ENCODE data around the gene DDX27. TPM values are rescaled to one million over a fixed set of nuclear protein-coding genes. Genes with fewer than 3 reads are reported as not detected.

Gene DDX27
- total and polyA plus RNA-seq, 3 donors from 2014 or later, result 53.3 to 58.3 (median 54.1) TPM

DNA sequence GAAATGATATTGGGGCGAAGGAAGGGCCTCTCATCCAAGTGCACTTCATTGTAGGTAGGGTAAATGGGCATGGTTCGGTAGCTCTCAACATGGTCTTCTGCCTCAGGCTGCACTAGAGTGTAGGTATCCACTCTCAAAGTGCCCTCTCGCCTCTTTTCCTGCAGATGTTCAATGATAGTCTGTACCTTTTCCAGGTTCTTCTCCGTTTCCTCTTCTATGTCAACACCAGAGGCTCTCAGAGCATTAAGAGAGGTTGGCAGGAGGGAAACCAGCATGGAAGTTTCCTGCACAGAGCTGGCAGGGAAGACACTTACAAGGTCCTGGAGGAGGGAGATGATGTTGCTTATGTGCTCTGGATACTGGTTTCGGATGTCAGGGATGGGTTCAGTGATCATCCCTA lies 51.5 kb downstream of the DDX27 start:
- no peaks in the 10 kb centered on the region for H3K36me3 ChIP-seq (ENCODE audit: low read depth, missing control alignments)
- TF ChIP-seq, protein P1, sequence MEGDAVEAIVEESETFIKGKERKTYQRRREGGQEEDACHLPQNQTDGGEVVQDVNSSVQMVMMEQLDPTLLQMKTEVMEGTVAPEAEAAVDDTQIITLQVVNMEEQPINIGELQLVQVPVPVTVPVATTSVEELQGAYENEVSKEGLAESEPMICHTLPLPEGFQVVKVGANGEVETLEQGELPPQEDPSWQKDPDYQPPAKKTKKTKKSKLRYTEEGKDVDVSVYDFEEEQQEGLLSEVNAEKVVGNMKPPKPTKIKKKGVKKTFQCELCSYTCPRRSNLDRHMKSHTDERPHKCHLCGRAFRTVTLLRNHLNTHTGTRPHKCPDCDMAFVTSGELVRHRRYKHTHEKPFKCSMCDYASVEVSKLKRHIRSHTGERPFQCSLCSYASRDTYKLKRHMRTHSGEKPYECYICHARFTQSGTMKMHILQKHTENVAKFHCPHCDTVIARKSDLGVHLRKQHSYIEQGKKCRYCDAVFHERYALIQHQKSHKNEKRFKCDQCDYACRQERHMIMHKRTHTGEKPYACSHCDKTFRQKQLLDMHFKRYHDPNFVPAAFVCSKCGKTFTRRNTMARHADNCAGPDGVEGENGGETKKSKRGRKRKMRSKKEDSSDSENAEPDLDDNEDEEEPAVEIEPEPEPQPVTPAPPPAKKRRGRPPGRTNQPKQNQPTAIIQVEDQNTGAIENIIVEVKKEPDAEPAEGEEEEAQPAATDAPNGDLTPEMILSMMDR (IDR thresholded peaks at IDR 0.05), result no peak
- no peak for TF ChIP-seq POLR2A (IDR thresholded peaks at IDR 0.05)
- no peak overlapping the region for H3K27ac ChIP-seq
- intact Hi-C loops (cut with DNase I; ENCODE audit: low total_unique reads), result no loop called here
- H3K4me3 ChIP-seq, result no peak overlapping the region
- H3K9me3 ChIP-seq, result no peaks in the 10 kb centered on the region
- H3K27me3 ChIP-seq, result no peaks in the 10 kb centered on the region
- H3K4me1 ChIP-seq, result peaks cover 1% of the 10 kb centered on the region
- DNase-seq, result no peak
- 92 to 96% methylated on average over 5 of the region's 5 CpGs for WGBS, 2 donors

DNA sequence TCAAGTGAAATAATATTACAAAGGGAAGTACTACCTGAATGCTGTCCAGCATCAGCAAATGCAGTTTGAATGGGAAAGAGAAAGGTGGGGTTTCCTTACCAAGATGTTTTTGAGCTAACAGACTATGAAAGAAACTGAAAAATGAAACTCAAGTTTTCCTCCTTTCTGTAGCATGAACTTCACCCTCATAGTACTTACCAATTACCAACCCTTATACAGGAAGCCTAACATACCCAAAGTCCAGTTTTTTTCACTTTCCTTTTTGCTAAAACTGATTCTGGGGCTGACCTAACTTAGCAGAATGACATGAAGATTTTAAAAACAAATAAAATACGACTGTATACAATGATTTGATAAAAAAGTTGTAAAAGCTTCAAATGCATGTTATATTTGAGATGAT lies 53.4 kb downstream of the DDX27 start:
- intact Hi-C loops (cut with DNase I; ENCODE audit: low total_unique reads), result no loop called here

DNA sequence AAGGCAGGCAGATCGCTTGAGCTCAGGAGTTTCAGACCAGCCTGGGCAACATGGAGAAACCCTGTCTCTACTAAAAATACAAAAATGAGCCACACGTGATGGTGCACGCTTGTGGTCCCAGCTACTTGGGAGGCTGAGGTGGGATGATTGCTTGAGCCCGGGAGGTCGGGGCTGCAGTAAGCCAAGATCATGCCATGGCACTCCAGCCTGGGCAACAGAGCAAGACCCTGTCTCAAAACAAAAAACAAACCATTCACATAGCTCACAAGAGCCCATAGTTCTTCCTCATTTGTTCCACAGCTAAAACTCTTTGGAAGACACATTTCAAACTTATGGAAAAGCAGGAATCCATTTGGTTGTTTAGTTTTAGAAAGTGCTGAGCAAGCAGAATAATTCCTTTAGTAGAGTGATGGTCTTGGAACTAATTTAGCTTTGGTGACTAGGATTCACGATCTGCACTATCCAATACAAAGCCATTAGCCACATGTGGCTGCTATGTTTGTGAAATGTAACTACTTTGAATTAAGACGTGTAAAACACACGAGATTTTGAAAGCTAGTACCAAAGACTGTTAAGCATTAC lies 54.6 kb downstream of the DDX27 start:
- 90 to 95% methylated on average over 8 of the region's 8 CpGs for WGBS, 2 donors
- intact Hi-C loops (cut with DNase I; ENCODE audit: low total_unique reads), result no loop called here
- Histone ChIP-seq H3K4me3 (no peak overlapping the region), H3K36me3 (ENCODE audit: low read depth, missing control alignments) (no peaks in the 10 kb centered on the region), H3K4me1 (peaks cover 11% of the 10 kb centered on the region), H3K27me3 (no peaks in the 10 kb centered on the region), H3K27ac (no peak overlapping the region), H3K9me3 (no peaks in the 10 kb centered on the region)
- DNase-seq, result no peak
- TF ChIP-seq POLR2A (IDR thresholded peaks at IDR 0.05), result no peak
- TF ChIP-seq, protein P1 (IDR thresholded peaks at IDR 0.05), result no peak

More for the DNA sequence above, 53.4 kb downstream of the DDX27 start:
- Histone ChIP-seq H3K27me3 (no peaks in the 10 kb centered on the region), H3K27ac (no peak overlapping the region), H3K36me3 (ENCODE audit: low read depth, missing control alignments) (no peaks in the 10 kb centered on the region), H3K4me3 (no peak overlapping the region), H3K9me3 (no peaks in the 10 kb centered on the region), H3K4me1 (peaks cover 11% of the 10 kb centered on the region)
- 95 to 96% methylated on average over 1 of the region's 1 CpG for WGBS, 2 donors
- no peak for TF ChIP-seq POLR2A (IDR thresholded peaks at IDR 0.05)
- TF ChIP-seq, protein P1 (IDR thresholded peaks at IDR 0.05), result no peak
- no peak for DNase-seq

DNA sequence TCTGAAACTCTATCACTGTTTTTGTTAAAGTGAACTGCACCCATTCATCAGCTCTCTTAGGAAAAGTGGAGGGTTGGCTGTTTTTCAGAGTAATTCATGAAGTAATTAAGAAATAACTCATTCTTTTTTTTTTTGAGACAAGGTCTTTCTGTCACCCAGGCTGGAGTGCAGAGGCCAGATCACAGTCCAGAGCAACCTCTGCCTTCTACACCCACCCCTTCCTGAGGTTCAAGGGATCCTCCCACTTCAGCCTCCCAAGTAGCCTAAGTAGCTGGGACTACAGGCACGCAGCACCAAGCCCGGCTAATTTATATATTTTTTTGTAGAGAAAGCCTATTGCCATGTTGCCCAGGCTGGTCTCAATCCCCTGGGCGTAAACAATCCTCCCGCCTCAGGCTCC lies 56.0 kb downstream of the DDX27 start:
- no peak for DNase-seq
- no peaks in the 10 kb centered on the region for H3K36me3 ChIP-seq (ENCODE audit: low read depth, missing control alignments)
- H3K9me3 ChIP-seq, result no peaks in the 10 kb centered on the region
- no peaks in the 10 kb centered on the region for H3K27me3 ChIP-seq
- 77 to 88% methylated on average over 4 of the region's 4 CpGs for WGBS, 2 donors
- H3K27ac ChIP-seq, result no peak overlapping the region
- intact Hi-C loops (cut with DNase I; ENCODE audit: low total_unique reads), result no loop called here
- no peak for TF ChIP-seq POLR2A (IDR thresholded peaks at IDR 0.05)
- TF ChIP-seq, protein P1 (IDR thresholded peaks at IDR 0.05), result no peak
- peaks cover 20% of the 10 kb centered on the region for H3K4me1 ChIP-seq
- no peak overlapping the region for H3K4me3 ChIP-seq

DNA sequence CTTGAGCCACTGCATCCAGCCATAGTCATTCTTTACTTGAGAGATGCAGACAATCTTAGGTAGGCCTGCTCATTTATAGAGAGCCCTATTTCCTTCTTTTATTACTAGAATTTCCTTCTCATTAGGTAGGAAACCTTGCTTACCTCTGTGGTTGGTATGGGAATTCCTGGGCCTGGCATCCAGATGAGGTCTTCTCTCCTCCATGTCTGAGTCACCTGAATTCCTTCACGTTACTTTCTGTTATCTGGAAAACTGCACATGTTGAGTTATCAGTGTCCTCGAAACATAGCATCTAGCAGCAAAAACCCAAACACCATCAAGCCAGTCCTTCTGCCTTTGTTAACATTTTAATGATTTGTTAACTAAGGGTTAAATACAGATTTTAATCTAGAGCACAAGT lies 56.4 kb downstream of the DDX27 start:
- WGBS, 2 donors, result 59 to 60% methylated on average over 2 of the region's 2 CpGs
- DNase-seq, result no peak
- Histone ChIP-seq H3K27me3 (no peaks in the 10 kb centered on the region), H3K9me3 (no peaks in the 10 kb centered on the region), H3K36me3 (ENCODE audit: low read depth, missing control alignments) (no peaks in the 10 kb centered on the region), H3K4me3 (no peak overlapping the region), H3K4me1 (peaks cover 23% of the 10 kb centered on the region), H3K27ac (peak overlapping the region in 1 of 2 donors; percentile 97)
- no peak for TF ChIP-seq POLR2A (IDR thresholded peaks at IDR 0.05)
- TF ChIP-seq, protein P1 (IDR thresholded peaks at IDR 0.05), result no peak
- intact Hi-C loops (cut with DNase I; ENCODE audit: low total_unique reads), result no loop called here
